ENCODE data around the gene RRBP1.

DNA sequence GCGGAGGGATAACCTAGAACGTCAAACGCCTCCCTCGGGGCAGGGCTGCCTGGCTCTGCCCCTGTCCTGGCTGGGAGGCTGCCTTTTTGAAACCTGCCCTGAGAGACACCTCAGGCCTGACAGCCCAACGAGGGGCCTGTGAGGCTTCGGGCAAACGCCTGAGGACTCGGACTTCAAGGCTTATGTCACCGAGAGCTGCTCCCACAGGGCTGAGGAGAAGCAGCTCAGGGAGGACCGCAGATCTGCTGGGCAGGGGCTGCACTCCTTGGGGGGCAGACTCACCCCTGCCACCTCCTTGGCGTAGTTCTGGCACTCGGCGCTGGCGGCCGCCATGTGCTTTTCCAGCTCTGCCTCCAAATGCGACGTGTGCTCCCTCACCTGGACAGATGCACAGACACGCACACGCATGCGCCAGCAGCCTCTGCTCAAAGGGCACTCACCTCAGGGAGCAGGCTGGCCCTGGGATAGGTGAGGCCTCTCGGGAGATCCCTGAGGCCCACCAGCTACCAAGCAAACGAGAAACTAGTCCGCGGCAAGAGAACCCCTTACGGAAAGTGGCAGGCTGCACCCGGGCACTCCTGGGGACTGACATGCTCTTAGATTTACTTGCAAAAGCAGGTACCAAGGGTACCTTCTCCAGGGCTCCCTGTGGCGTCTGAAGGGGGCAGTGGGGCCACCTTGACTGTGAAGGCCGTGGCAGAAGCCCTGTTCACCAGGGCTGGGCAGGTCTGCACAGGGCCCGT, 62.5 kb downstream of the RRBP1 start:
- TF ChIP-seq, protein P1, sequence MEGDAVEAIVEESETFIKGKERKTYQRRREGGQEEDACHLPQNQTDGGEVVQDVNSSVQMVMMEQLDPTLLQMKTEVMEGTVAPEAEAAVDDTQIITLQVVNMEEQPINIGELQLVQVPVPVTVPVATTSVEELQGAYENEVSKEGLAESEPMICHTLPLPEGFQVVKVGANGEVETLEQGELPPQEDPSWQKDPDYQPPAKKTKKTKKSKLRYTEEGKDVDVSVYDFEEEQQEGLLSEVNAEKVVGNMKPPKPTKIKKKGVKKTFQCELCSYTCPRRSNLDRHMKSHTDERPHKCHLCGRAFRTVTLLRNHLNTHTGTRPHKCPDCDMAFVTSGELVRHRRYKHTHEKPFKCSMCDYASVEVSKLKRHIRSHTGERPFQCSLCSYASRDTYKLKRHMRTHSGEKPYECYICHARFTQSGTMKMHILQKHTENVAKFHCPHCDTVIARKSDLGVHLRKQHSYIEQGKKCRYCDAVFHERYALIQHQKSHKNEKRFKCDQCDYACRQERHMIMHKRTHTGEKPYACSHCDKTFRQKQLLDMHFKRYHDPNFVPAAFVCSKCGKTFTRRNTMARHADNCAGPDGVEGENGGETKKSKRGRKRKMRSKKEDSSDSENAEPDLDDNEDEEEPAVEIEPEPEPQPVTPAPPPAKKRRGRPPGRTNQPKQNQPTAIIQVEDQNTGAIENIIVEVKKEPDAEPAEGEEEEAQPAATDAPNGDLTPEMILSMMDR (IDR thresholded peaks at IDR 0.05; ENCODE audit: low read length): no peak
- TF ChIP-seq EZH2phosphoT487 (IDR thresholded peaks at IDR 0.05; ENCODE audit: low read length): no peak
